ENCODE results near the gene ASXL1.

ASXL1 gene

DNA sequence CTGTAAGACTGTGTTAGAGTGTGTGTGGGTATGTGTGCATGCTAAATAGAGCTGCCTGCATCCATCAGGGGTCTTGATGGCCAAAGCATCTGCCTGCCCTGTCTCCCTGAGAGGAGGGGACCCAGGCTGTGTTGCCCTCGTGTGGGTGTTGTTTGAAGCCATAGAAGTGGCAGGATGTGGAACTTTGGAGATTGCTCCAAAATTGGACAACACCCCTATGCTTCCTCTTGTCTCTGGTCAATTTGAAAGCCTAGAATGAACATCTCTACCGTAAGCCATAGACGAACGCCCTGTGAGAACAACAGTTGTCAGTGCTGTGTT, 82.6 kb downstream of the ASXL1 start:
- no peak for DNase-seq (ENCODE audit: low spot score)

- DNase-seq (ENCODE audit: low spot score) = no peak
Observed at GRCh38 chr20:32441638-32442037, 83.5 kb downstream of the ASXL1 start.

DNA sequence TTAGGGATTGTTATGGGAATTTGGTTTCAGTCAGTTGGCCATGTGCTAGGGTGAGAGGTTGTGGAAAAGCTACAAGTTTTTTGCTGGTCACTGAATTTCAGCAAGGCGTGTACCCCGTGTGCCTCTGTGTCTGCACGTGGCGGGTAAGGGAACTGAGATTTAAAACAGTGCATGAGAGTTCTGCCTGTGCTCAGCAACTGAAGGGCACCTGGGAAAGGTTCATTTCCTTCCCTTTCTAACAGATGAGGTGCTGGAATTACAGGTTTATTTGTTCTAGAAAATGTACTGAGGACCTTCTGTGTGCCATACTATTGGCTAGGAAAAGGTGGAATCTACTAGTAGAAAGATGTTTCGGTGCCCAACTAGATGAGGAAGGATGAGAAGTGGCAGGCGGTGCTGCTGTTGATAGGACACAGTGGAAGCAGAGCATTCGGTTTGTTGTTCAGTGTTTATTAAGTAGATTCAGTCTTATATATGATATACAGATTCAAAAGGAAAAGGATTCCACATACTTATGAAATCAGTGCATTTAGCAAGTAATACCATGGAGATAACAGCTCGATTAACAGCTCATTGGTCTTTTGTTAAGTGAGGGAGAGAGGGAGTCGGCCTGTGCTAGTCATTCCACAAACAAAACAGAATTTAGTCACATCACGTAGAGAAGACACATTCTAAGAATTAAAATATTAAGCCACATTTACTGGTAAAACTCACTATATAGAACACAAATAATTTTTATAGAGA, 84.7 kb downstream of the ASXL1 start:
- no peak for DNase-seq (ENCODE audit: low spot score)

GRCh38 chr20:32443386-32443974, 85.3 kb downstream of the ASXL1 start:
- DNase-seq (ENCODE audit: low spot score) = no peak

GRCh38 chr20:32444474-32445220, 86.5 kb downstream of the ASXL1 start:
- DNase-seq (ENCODE audit: low spot score) = no peak

DNA sequence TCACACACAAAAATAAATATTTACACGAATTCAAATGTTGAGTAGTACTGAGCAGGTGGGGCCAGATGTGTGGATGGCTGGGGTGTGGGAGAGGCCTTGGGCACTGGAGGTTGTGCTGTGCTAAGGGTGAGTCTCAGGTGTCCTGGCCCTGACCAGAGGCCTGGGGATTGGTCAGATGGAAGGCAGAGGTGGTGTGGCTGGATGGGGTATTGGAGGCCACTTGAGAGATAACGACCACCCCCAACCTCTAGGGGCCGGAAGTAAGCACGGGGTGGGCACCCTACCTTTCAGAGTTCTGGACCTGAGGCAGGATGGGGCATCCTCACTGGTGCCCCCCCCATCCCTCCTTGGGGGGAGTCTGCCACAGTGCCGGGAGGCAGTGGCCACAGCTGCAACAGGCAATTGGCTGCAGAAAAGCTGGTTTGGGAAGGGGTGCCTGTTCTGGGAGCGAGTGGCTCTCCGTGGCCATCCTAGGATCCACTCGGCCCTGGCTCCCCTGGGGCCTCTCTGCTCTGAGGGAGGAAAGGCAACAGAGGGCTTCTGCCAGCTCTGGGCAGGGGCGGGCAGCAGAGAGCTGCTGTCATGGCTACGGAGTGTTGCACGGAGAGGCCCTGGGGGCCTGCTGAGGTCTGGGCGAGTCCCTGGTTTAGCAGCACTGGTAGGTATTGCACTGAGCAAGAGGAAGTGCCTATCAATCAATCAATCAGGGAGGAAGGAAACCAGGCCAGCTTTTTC, 87.6 kb downstream of the ASXL1 start:
- DNase-seq (ENCODE audit: low spot score) = no peak

GRCh38 chr20:32446301-32447100, 88.4 kb downstream of the ASXL1 start:
- DNase-seq (ENCODE audit: low spot score) = no peak

DNA sequence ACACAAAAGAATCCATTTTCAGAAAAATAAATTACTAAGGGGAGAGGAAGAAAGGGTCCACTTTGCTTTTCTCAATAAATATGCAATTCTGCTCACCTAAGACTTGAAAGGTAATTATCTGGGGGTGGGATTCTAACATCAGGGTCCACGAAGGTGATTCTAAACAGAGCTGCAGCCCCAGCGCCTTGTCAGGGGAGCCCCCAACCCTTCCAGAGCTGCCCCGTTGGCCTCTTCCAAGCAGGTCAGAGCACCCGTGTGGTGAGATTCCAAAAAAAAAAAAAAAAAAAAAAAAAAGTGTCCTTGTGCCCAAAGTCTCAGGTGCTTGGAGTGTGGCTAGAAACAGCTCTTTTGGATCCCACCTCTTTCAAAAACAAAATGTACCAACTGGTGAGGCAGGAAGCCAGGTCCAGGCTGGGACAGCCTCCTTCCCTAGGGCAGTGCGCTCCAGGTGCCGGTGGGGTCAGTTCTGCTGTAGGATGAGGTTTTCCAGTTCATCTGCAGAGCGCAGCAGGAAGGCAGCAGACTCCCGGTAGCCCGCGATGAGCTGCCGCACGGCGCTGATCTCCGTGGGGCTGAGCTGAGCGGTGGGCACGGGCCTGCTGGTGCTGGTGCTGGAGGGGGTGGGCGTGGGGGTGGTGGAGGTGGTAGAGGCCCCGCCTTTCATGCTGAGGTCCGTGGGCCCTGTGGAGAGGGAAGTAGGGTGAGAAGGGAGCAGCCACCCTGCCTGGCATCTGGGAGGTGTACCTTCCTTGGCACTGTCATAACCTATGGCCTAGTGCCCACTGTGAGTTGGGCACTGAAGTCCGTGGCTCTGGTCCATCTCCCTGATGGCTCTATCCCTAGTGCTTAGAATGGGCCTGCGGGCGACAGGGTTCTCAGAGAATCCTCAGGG, 89.3 kb downstream of the ASXL1 start:
- no peak for DNase-seq (ENCODE audit: low spot score)

DNA sequence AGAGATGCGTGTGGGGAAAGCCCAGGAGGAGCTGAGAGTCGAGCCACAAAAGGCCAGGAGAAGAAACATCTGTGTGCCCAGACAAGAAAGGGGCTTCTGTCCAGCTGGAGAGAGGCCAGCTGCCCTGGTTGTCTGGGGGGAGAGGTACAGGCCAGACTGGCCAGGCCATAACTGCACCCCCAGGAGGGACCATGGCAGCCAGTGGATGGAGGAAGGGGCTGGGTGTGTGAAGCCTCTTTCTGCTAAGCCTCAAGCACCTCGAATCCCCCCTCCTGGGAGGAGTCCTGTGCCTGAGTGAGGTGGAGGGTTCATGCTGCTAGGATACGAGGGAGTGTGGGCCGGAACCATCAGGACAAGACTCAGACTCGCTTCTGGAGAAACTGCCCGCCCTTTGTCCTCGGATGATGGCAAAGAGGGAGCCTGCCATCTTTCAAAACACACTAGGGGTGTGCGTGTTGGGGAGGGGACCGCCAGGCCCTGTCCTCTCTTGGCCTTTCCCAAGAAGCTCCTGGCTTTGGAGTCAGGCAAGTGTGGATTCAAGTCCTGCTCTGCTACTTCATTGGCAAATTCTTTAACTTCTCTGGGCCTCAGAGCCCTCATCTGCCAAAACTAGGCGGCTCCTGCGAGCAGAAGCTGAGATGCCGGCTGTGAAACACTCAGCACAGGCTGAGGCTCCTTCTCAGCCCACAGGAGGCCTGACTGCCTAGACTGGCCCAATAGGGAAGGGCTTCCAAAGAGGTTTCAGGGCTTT, 90.3 kb downstream of the ASXL1 start:
- no peak for DNase-seq (ENCODE audit: low spot score)

- DNase-seq (ENCODE audit: low spot score) = no peak
Observed at GRCh38 chr20:32449057-32449889, 91.1 kb downstream of the ASXL1 start.

- DNase-seq (ENCODE audit: low spot score) = no peak
Observed at GRCh38 chr20:32449890-32450401, 91.8 kb downstream of the ASXL1 start.

DNA sequence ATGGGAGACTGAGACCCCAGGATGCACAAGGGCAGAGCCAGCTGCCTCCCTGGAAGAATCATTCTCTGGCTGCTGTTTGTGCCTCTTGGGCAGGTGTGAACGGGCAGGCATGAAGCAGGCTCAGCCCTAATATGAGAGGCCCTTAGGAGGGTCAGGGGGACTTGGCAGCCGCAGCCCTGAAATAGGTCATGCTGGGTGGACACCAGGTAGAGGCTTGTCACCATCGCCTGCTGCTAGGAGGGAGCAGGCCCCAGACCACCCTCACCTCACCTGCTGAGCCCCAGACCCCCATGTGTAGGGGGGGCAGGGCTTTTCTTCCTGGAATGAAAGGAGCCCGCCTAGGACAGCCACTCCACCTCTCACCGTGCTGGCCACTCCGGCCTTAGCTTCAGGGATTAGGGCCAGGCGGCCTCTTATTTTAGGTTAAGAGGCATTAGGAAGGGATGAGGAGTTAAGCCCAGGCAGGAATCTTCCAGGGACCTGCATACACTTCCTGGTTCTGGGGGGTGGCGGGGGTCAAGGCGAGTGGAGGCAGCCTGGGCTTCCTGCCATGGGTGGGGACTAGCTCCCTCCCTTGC, 92.4 kb downstream of the ASXL1 start:
- DNase-seq (ENCODE audit: low spot score) = no peak

- DNase-seq (ENCODE audit: low spot score) = no peak
Observed at GRCh38 chr20:32451340-32451681, 93.2 kb downstream of the ASXL1 start.

- no peak for DNase-seq (ENCODE audit: low spot score)
Observed at GRCh38 chr20:32451682-32452461, 93.7 kb downstream of the ASXL1 start.

DNA sequence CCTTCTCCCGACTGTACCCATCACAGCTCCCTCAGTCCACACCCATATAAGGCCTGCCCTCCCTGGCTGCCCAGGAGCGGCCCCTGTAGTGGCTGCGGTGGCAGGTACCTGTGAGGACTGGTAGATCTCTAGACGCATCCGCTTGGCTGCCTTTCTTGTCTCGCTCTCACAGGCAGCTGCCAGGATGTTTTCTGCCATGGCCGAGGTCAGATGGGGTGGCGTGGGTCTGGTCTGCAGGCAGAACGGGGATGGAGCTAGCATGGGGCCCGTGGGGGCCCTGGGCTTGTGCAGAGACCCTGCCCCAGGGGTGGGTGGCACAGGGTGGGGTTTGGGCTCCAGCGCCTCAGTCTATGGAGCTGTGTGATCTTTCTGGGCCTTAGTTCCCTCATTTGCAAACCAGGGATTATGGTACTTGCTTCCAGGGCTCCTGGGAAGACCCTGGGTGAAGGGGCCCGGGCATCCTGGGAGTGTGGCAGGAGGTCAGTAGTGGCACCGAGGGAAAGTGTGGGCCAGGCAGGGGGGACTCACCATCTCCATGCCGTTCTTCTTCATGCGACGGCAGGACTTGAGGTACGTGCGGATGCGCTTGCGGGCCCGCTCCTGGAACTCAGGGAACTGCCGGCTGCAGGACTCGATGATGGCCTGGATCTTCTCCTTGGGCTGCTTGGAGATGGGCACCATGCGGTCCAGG, 94.8 kb downstream of the ASXL1 start:
- no peak for DNase-seq (ENCODE audit: low spot score)

- DNase-seq (ENCODE audit: low spot score) = no peak
Observed at GRCh38 chr20:32453467-32454163, 95.5 kb downstream of the ASXL1 start.

Measured in LoVo (cell line).